MM.1S (cell line): ENCODE measurements around the gene MYLK4.

Experiments used
- DNase-seq: peaks from one replicate; pipeline ENCODE4 v3.0.0-alpha.2; 2015
- H2AFZ ChIP-seq: fragments of 300-600 bp; sonication (generic); 2 replicates; pipeline ENCODE4 v1.6.0; 2016; ENCODE audit warnings: antibody characterized with exemption, low read length
- H3F3A ChIP-seq: fragments of 300-600 bp; sonication (generic); 2 replicates; pipeline ENCODE4 v1.6.1; 2016; ENCODE audit warnings: mild to moderate bottlenecking, antibody characterized with exemption, low read length, moderate library complexity, mixed read lengths; ENCODE audit not compliant: insufficient read depth
- H3K27ac ChIP-seq: fragments of 300-600 bp; sonication (generic); 2 replicates; pipeline ENCODE4 v1.5.1; 2016; ENCODE audit warnings: mild to moderate bottlenecking, low read length
- H3K27me3 ChIP-seq: fragments of 300-600 bp; sonication (generic); replicated peaks from 2 replicates; pipeline ENCODE4 v1.6.0; 2016; ENCODE audit warnings: low read length; ENCODE audit not compliant: insufficient read depth
- H3K36me3 ChIP-seq: fragments of 300-600 bp; sonication (generic); replicated peaks from 2 replicates; pipeline ENCODE4 v1.6.1; 2016; ENCODE audit warnings: mild to moderate bottlenecking, low read length, mixed read lengths; ENCODE audit not compliant: insufficient read depth
- H3K4me1 ChIP-seq: fragments of 300-600 bp; sonication (generic); 2 replicates; pipeline ENCODE4 v1.6.1; 2016; ENCODE audit warnings: low read length, mixed read lengths
- H3K4me2 ChIP-seq: fragments of 300-600 bp; sonication (generic); 2 replicates; pipeline ENCODE4 v1.6.0; 2016; ENCODE audit warnings: low read depth, low read length
- H3K4me3 ChIP-seq: fragments of 300-600 bp; sonication (generic); 2 replicates; pipeline ENCODE4 v1.5.1; 2016; ENCODE audit warnings: low read length, mixed read lengths
- H3K79me2 ChIP-seq: fragments of 300-600 bp; sonication (generic); 2 replicates; pipeline ENCODE4 v1.6.1; 2016; ENCODE audit warnings: mixed run types, low read length, mixed read lengths
- H3K9ac ChIP-seq: fragments of 300-600 bp; sonication (generic); 2 replicates; pipeline ENCODE4 v1.6.1; 2016; ENCODE audit warnings: low read length, mixed read lengths
- H3K9me2 ChIP-seq: fragments of 300-600 bp; sonication (generic); replicated peaks from 2 replicates; pipeline ENCODE4 v1.6.1; 2016; ENCODE audit warnings: mild to moderate bottlenecking, low read length, mixed read lengths; ENCODE audit not compliant: insufficient read depth
- H3K9me3 ChIP-seq: fragments of 300-600 bp; sonication (generic); replicated peaks from 2 replicates; pipeline ENCODE4 v1.6.1; 2016; ENCODE audit warnings: mild to moderate bottlenecking, low read length, mixed read lengths; ENCODE audit not compliant: insufficient read depth
- H4K20me1 ChIP-seq: fragments of 300-600 bp; sonication (generic); 2 replicates; pipeline ENCODE4 v1.6.1; 2016; ENCODE audit warnings: mild to moderate bottlenecking, low read length, moderate library complexity, mixed read lengths; ENCODE audit not compliant: insufficient read depth
- CTCF ChIP-seq: fragments of 300-600 bp; sonication (generic); IDR thresholded peaks from 2 replicates; pipeline ENCODE4 v1.5.1; 2016; ENCODE audit warnings: antibody characterized with exemption, low read length, mixed read lengths
- EZH2 ChIP-seq: fragments of 300-600 bp; sonication (generic); optimal IDR thresholded peaks from 2 replicates; pipeline ENCODE3; 2017; ENCODE audit warnings: low read depth, mild to moderate bottlenecking, antibody characterized with exemption, low read length, mixed read lengths
- EZH2phosphoT487 ChIP-seq: fragments of 300-600 bp; sonication (generic); IDR thresholded peaks from 2 replicates; pipeline ENCODE4 v1.6.1; 2018; ENCODE audit warnings: antibody characterized with exemption, low read length

MYLK4 gene

DNA sequence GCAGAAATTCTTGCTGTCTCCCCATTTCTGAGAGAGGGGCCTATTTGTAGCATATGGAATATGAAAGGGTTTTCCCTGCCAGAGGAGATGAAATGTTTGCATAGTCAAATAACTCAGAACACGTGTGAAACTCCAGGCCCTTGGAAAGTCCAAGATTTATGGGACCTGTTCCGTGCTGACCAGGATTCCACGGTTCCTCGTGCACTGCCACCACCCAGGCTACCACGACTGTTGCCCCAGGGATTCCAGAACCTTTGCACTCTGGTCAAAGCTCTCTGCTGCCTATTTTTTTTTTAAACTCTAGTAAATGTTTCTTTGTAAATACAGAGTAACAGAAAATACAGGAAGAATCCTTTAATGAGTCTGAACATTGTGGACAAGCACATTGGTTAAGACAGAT, 35.0 kb downstream of the MYLK4 start:
- H3F3A ChIP-seq = no peaks in the 10 kb centered on the region
- no peaks in the 10 kb centered on the region for H3K79me2 ChIP-seq
- no peaks in the 10 kb centered on the region for H3K4me1 ChIP-seq
- H3K9me2 ChIP-seq = no peaks in the 10 kb centered on the region
- no peak for DNase-seq
- H3K27ac ChIP-seq = no peak overlapping the region
- H3K27me3 ChIP-seq = no peaks in the 10 kb centered on the region
- H3K9me3 ChIP-seq = no peaks in the 10 kb centered on the region
- TF ChIP-seq CTCF (no peak), EZH2 (no peak), EZH2phosphoT487 (no peak)
- no peak overlapping the region for H2AFZ ChIP-seq
- no peaks in the 10 kb centered on the region for H3K36me3 ChIP-seq
- no peaks in the 10 kb centered on the region for H4K20me1 ChIP-seq
- H3K4me2 ChIP-seq = no peak overlapping the region
- no peak overlapping the region for H3K9ac ChIP-seq
- H3K4me3 ChIP-seq = no peak overlapping the region

- no peak overlapping the region for H3K9ac ChIP-seq
- H3K27me3 ChIP-seq = no peaks in the 10 kb centered on the region
- no peak overlapping the region for H3K4me2 ChIP-seq
- H3K4me1 ChIP-seq = no peaks in the 10 kb centered on the region
- no peaks in the 10 kb centered on the region for H3F3A ChIP-seq
- H3K27ac ChIP-seq = no peak overlapping the region
- TF ChIP-seq CTCF = no peak
- no peak for TF ChIP-seq EZH2phosphoT487
- TF ChIP-seq EZH2 = no peak
- H3K9me3 ChIP-seq = no peaks in the 10 kb centered on the region
- H4K20me1 ChIP-seq = no peaks in the 10 kb centered on the region
- no peak overlapping the region for H2AFZ ChIP-seq
- H3K79me2 ChIP-seq = no peaks in the 10 kb centered on the region
- DNase-seq = no peak
- H3K36me3 ChIP-seq = no peaks in the 10 kb centered on the region
- H3K9me2 ChIP-seq = no peaks in the 10 kb centered on the region
- H3K4me3 ChIP-seq = no peak overlapping the region
These were observed 36.4 kb downstream of the MYLK4 start for GRCh38 chr6:2714111-2714895.

DNA sequence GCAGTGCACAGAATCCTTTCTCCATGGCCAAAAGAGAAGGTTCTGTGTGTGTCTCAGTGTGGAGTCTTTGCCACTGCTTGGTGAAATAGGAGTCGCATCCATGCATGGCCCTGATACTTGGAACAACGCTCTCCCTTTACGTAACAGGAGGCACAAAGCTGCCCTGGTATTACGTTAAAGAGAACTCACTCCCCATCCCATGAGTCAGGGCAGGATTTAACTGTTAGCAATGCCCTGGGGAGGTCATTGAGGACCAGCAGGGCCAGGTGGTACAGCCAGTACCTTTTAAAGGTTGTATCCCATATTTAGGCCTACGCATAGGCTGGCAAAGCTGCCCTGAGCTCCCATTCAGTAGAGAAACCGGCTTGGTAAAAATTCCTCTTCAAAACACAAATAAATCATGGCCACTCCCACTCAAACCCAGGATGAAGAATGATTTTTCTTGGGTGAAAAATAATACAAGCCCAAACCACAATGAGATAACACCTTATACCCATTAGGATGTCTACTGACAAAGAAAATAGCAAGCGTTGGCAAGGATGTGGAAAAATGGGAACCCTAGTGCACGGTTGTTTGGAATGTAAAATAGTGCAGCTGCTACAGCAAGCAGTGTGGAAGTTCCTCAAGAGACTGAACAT, 37.1 kb downstream of the MYLK4 start:
- TF ChIP-seq CTCF = no peak
- no peak for TF ChIP-seq EZH2
- TF ChIP-seq EZH2phosphoT487 = no peak
- no peaks in the 10 kb centered on the region for H3K4me1 ChIP-seq
- H3K4me3 ChIP-seq = no peak overlapping the region
- no peak for DNase-seq
- H3F3A ChIP-seq = no peaks in the 10 kb centered on the region
- H3K9me3 ChIP-seq = no peaks in the 10 kb centered on the region
- no peaks in the 10 kb centered on the region for H3K27me3 ChIP-seq
- no peak overlapping the region for H3K27ac ChIP-seq
- no peak overlapping the region for H3K4me2 ChIP-seq
- no peaks in the 10 kb centered on the region for H4K20me1 ChIP-seq
- H3K79me2 ChIP-seq = no peaks in the 10 kb centered on the region
- no peak overlapping the region for H3K9ac ChIP-seq
- no peak overlapping the region for H2AFZ ChIP-seq
- H3K9me2 ChIP-seq = no peaks in the 10 kb centered on the region
- no peaks in the 10 kb centered on the region for H3K36me3 ChIP-seq
